Stimulated activated CD8-positive, alpha-beta memory T cell treated with anti-CD3 and anti-CD28 coated beads, Interleukin-7, amount 100 ng/mL, for 48 hours (primary cell): ENCODE data around the gene CD207.
A peak's percentile ranks its signal among the peaks of the same experiment; 100 is the strongest.

Source experiments
- DNase-seq, 2 donors: peaks; one replicate each; pipeline ENCODE4 v3.0.0-alpha.2; 2020; ENCODE audit warnings: low read depth in 1 of 2; ENCODE audit errors: extremely low read depth in 1 of 2

The CD207 gene

GRCh38 chr2:70795164-70795995, 40.2 kb downstream of the CD207 start:
- no peak for DNase-seq

GRCh38 chr2:70793450-70793849, 42.2 kb downstream of the CD207 start:
- DNase-seq = no peak

GRCh38 chr2:70790136-70790828, 45.3 kb downstream of the CD207 start, which contains the start of gene FIGLA:
FIGLA (minus strand) TSS chr2:70790643; CDS start chr2:70790638, 5 bp downstream.
- no peak for DNase-seq

GRCh38 chr2:70789304-70790135, 46.1 kb downstream of the CD207 start:
- DNase-seq = peak; percentile 38 to 63

- DNase-seq = peak in 1 of 2 donors; percentile 26
Measured at GRCh38 chr2:70785137-70785911, 50.3 kb downstream of the CD207 start.

- no peak for DNase-seq
Measured at GRCh38 chr2:70784320-70784719, 51.3 kb downstream of the CD207 start.
